ENCODE measurements around the gene AR. TPM values are rescaled to one million over a fixed set of nuclear protein-coding genes. Genes with fewer than 3 reads are reported as not detected.
"Not testable (repeated sequence)": the region's sequence is repeated elsewhere in the genome, so short reads cannot be mapped to it uniquely, and the experiment has no call there.

The AR gene
- total and polyA plus RNA-seq, 2 donors (not counting 3 experiments of a cell fraction or from before 2014, with no cell fraction given): 9.3 to 16.0 TPM

DNA sequence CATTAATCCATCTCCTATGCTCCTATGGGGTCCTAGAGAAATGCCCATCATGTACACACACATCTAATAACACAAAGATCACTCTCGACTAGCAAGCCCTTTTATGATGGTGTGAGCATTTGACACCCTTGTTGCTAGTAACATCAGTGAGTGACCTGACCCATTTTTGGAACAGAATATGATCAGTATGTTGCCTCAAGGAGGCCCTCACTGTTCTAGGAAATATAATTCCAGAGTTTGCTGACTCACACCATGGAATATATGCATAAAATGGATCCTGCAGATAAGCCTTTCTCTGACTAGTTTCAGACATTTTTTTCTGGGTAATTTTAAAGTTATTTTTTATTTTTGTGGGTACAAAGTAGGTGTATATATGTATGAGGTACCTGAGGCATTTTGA is 121.8 kb downstream of the AR start:
- POLR2A ChIA-PET: no interaction called here
- dilution Hi-C loops (cut with MboI; ENCODE audit: extremely low pct_ligation_motif_present, low sequenced_read_pairs) (no loop called here), intact Hi-C loops (cut with micrococcal nuclease) (no loop called here)
- H4K20me1 ChIP-seq (replicated peaks; ENCODE audit: control insufficient read depth, extremely low read depth, insufficient read depth, low read length): no peaks in the 10 kb centered on the region
- CTCF ChIA-PET: no interaction called here
- H3K4me3 ChIP-seq (replicated peaks in 1 of 3; ENCODE audit: insufficient read depth in 1 of 3, low read depth in 1 of 3, low read length in 3 of 3): no peak overlapping the region
- H3K9me1 ChIP-seq (replicated peaks; ENCODE audit: control insufficient read depth, extremely low read depth, insufficient read depth, low read length): no peaks in the 10 kb centered on the region
- TF ChIP-seq, protein P1, sequence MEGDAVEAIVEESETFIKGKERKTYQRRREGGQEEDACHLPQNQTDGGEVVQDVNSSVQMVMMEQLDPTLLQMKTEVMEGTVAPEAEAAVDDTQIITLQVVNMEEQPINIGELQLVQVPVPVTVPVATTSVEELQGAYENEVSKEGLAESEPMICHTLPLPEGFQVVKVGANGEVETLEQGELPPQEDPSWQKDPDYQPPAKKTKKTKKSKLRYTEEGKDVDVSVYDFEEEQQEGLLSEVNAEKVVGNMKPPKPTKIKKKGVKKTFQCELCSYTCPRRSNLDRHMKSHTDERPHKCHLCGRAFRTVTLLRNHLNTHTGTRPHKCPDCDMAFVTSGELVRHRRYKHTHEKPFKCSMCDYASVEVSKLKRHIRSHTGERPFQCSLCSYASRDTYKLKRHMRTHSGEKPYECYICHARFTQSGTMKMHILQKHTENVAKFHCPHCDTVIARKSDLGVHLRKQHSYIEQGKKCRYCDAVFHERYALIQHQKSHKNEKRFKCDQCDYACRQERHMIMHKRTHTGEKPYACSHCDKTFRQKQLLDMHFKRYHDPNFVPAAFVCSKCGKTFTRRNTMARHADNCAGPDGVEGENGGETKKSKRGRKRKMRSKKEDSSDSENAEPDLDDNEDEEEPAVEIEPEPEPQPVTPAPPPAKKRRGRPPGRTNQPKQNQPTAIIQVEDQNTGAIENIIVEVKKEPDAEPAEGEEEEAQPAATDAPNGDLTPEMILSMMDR (IDR thresholded peaks at IDR 0.05; ENCODE audit: extremely low read depth in 1 of 2, insufficient read depth in 1 of 2, low read depth in 1 of 2, low read length in 2 of 2): no peak
- TF ChIP-seq MYC (IDR thresholded peaks at IDR 0.05; ENCODE audit: low read depth, low read length) (no peak), POLR2AphosphoS5 (IDR thresholded peaks at IDR 0.05; ENCODE audit: insufficient read depth, low read depth, low read length) (no peak), FOS (IDR thresholded peaks at IDR 0.05; ENCODE audit: borderline replicate concordance, insufficient read depth, low read length) (no peak), GATA2 (IDR thresholded peaks at IDR 0.05; ENCODE audit: insufficient read depth, insufficient read length, low read depth, low read length) (no peak), POLR2A (IDR thresholded peaks at IDR 0.05; ENCODE audit: low read depth, low read length) (no peak), JUN (IDR thresholded peaks at IDR 0.05; ENCODE audit: borderline replicate concordance, insufficient read depth, insufficient read length, low read depth) (no peak), EZH2 (IDR thresholded peaks at IDR 0.05; ENCODE audit: borderline replicate concordance, low read depth, low read length, severe bottlenecking) (no peak)
- TF ChIP-seq, protein P2, sequence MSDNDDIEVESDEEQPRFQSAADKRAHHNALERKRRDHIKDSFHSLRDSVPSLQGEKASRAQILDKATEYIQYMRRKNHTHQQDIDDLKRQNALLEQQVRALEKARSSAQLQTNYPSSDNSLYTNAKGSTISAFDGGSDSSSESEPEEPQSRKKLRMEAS (IDR thresholded peaks at IDR 0.05; ENCODE audit: insufficient read depth, insufficient read length): no peak
- no peaks in the 10 kb centered on the region for H3K9me3 ChIP-seq (replicated peaks; ENCODE audit: control insufficient read depth, insufficient read depth, low read length)
- H3K4me2 ChIP-seq (ENCODE audit: insufficient read depth, low read length): no peak overlapping the region
- H3K27ac ChIP-seq (ENCODE audit: insufficient read depth, low read depth, low read length): no peak overlapping the region
- H3K9ac ChIP-seq (replicated peaks; ENCODE audit: extremely low read depth, insufficient read depth, low read length): no peak overlapping the region
- H3K79me2 ChIP-seq (ENCODE audit: control insufficient read depth, insufficient read depth, low read length): no peaks in the 10 kb centered on the region
- no peaks in the 10 kb centered on the region for H3K36me3 ChIP-seq (ENCODE audit: control insufficient read depth in 2 of 2, extremely low read depth in 1 of 2, insufficient read depth in 2 of 2, low read length in 2 of 2)
- no peak for FAIRE-seq
- no peaks in the 10 kb centered on the region for H3K4me1 ChIP-seq (ENCODE audit: control insufficient read depth, extremely low read depth, insufficient read depth, low read length)
- BruUV-seq (replicated peaks): no TSS peak
- no peak overlapping the region for H2AFZ ChIP-seq (ENCODE audit: low read depth, low read length)
- H3K27me3 ChIP-seq (ENCODE audit: control insufficient read depth in 2 of 2, insufficient read depth in 2 of 2, low read length in 2 of 2): no peaks in the 10 kb centered on the region
- no peak for DNase-seq (ENCODE audit: low read depth, low spot score)

DNA sequence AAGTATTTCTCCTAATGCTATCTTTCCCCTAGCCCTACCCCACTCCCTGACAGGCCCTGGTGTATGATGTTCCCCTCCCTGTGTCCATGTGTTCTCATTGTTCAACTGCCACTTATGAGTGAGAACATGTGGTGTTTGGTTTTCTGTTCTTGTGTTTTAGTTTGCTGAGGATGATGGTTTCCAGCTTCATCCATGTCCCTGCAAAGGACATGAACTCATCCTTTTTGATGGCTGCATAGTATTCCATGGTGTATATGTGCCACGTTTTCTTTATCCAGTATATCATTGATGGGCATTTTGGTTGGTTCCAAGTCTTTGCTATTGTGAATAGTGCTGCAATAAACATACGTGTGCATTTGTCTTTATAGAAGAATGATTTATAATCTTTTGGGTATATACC is 126.9 kb downstream of the AR start:
- POLR2A ChIA-PET; dilution Hi-C loops (cut with MboI; ENCODE audit: extremely low pct_ligation_motif_present, low sequenced_read_pairs); H3K27ac ChIP-seq (ENCODE audit: insufficient read depth, low read depth, low read length); H3K9me1 ChIP-seq (replicated peaks; ENCODE audit: control insufficient read depth, extremely low read depth, insufficient read depth, low read length); H3K36me3 ChIP-seq (ENCODE audit: control insufficient read depth in 2 of 2, extremely low read depth in 1 of 2, insufficient read depth in 2 of 2, low read length in 2 of 2); H3K9me3 ChIP-seq (replicated peaks; ENCODE audit: control insufficient read depth, insufficient read depth, low read length); CTCF ChIA-PET; H3K4me2 ChIP-seq (ENCODE audit: insufficient read depth, low read length); BruUV-seq (replicated peaks); DNase-seq (ENCODE audit: low read depth, low spot score); FAIRE-seq; H3K4me1 ChIP-seq (ENCODE audit: control insufficient read depth, extremely low read depth, insufficient read depth, low read length); intact Hi-C loops (cut with micrococcal nuclease); H4K20me1 ChIP-seq (replicated peaks; ENCODE audit: control insufficient read depth, extremely low read depth, insufficient read depth, low read length); H2AFZ ChIP-seq (ENCODE audit: low read depth, low read length); H3K9ac ChIP-seq (replicated peaks; ENCODE audit: extremely low read depth, insufficient read depth, low read length); H3K79me2 ChIP-seq (ENCODE audit: control insufficient read depth, insufficient read depth, low read length); H3K27me3 ChIP-seq (ENCODE audit: control insufficient read depth in 2 of 2, insufficient read depth in 2 of 2, low read length in 2 of 2); H3K4me3 ChIP-seq (replicated peaks in 1 of 3; ENCODE audit: insufficient read depth in 1 of 3, low read depth in 1 of 3, low read length in 3 of 3): not testable (repeated sequence)
